ENCODE results near the gene CA11. TPM values are rescaled to one million over a fixed set of nuclear protein-coding genes. Genes with fewer than 3 reads are reported as not detected.
"Not testable (repeated sequence)": the region's sequence is repeated elsewhere in the genome, so short reads cannot be mapped to it uniquely, and the experiment has no call there.

The CA11 gene
- 10 to 100 TPM in 1 of 2 donors, 1 to 10 TPM in 1; 7.9 to 10.9 TPM for total RNA-seq

DNA sequence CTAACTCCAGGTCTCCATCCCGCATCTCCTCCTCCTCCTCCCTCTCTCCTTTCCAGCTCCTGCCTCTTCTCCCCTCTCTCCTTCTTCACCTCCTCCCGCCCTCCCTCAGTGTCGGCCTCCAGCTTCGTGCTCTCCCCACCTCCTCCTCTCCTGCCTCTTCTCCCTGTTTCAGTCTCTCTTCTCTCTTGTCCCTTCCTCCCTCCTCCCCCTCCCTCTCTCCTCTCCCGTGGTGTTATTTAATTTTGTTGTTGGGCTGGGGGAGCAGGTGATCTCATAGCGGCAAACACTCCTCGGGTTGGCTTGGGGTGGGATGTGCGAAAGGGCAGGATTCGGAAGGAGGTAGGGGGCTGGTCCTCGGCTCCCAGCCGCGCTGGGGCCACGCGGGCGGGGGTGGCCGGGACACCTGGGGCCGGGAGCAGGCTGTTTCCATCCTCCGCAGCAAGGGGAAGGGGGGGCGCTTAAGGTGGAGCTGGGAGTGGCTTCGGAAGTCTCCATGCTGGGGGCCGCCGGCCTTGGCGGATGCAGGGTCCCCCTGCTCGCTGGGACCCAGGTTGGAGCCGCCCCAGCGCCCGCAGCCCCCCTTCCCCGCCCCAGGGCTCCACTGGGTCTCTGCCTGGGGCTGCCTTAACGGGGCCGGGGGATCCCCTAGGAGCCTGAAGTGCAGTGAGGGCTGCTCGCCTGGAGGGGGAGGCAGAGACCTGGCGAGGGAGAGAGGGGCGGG is at the start of gene CA11:
Gene CA11, minus strand, starts transcription at position 187 of the 721 bp plus-strand sequence. CDS start 555 bp downstream, outside the sequence.
- ATAC-seq (peak; percentile 87 to 93), DNase-seq (ENCODE audit: low spot score in 2 of 2) (peak; percentile 92 to 96)
- H3K27ac Mint-ChIP-seq: peak within 1 kb of the TSS; percentile 80 to 81
- no peaks in the 10 kb centered on the region for H3K9me3 Mint-ChIP-seq
- no peaks in the 10 kb centered on the region for H3K36me3 Mint-ChIP-seq

- not testable (repeated sequence) for H3K36me3 Mint-ChIP-seq; DNase-seq (ENCODE audit: low spot score in 2 of 2); H3K9me3 Mint-ChIP-seq; H3K27ac Mint-ChIP-seq; ATAC-seq
Measured at GRCh38 chr19:48693629-48694028, 47.6 kb upstream of the CA11 start.

DNA sequence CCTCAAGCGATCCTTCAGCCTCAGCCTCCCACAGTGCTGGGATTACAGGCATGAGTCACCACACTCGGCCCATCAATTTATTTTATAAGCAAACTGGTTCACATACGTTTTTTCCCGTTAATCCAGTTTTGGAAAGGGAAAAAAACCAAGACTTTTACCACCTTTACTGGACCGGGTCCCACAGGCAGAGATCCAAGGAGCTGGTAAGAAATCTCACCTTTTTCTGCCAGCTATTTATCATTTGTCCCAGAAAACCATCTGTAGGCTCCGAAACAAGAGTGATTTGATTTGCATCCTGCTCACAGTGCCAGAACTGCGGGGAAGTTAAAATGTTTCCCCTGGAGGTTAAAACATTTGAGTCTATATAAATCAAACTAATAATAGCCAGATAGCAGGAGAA is 43.5 kb upstream of the CA11 start:
- no peak overlapping the region for H3K27ac Mint-ChIP-seq
- no peak for ATAC-seq
- no peaks in the 10 kb centered on the region for H3K36me3 Mint-ChIP-seq
- DNase-seq (ENCODE audit: low spot score in 2 of 2): no peak
- H3K9me3 Mint-ChIP-seq: no peaks in the 10 kb centered on the region

DNA sequence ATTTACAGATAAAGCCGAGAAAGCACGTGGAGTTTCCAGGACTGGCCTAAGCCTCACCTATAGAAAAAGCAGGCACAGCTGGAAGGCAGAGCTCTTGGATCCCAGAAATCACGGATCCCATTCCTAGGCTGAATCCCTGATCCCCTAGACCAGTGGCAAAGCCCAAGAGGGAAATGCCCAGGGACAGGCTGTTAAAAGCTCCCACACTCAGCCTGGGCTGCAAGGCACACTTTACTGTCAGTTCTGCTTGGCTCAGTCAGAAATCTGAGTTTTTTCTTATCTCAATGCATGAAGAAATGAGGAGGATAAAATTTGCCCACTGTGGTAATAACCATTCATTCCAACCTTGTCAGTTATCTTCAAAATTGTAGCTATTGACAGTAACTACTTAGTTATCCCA is 41.8 kb upstream of the CA11 start:
- no peak for ATAC-seq
- no peak for DNase-seq (ENCODE audit: low spot score in 2 of 2)
- Mint-ChIP-seq H3K9me3 (no peaks in the 10 kb centered on the region), H3K27ac (no peak overlapping the region), H3K36me3 (no peaks in the 10 kb centered on the region)

GRCh38 chr19:48686637-48687036 is 40.6 kb upstream of the CA11 start:
- ATAC-seq; DNase-seq (ENCODE audit: low spot score in 2 of 2); H3K9me3 Mint-ChIP-seq; H3K36me3 Mint-ChIP-seq; H3K27ac Mint-ChIP-seq: not testable (repeated sequence)

GRCh38 chr19:48686088-48686487 is 40.1 kb upstream of the CA11 start:
- no peaks in the 10 kb centered on the region for H3K9me3 Mint-ChIP-seq
- no peak for ATAC-seq
- DNase-seq (ENCODE audit: low spot score in 2 of 2): no peak
- H3K36me3 Mint-ChIP-seq: no peaks in the 10 kb centered on the region
- H3K27ac Mint-ChIP-seq: no peak overlapping the region

- DNase-seq (ENCODE audit: low spot score in 2 of 2) (no peak), ATAC-seq (no peak)
- Mint-ChIP-seq H3K27ac (no peak overlapping the region), H3K36me3 (no peaks in the 10 kb centered on the region), H3K9me3 (no peaks in the 10 kb centered on the region)
Measured at GRCh38 chr19:48685583-48685982, 39.6 kb upstream of the CA11 start.

- peak; percentile 33 to 46 for ATAC-seq
- H3K9me3 Mint-ChIP-seq: no peaks in the 10 kb centered on the region
- DNase-seq (ENCODE audit: low spot score in 2 of 2): no peak
- no peak overlapping the region for H3K27ac Mint-ChIP-seq
- H3K36me3 Mint-ChIP-seq: no peaks in the 10 kb centered on the region
Measured at GRCh38 chr19:48683349-48683748, 37.4 kb upstream of the CA11 start.

DNA sequence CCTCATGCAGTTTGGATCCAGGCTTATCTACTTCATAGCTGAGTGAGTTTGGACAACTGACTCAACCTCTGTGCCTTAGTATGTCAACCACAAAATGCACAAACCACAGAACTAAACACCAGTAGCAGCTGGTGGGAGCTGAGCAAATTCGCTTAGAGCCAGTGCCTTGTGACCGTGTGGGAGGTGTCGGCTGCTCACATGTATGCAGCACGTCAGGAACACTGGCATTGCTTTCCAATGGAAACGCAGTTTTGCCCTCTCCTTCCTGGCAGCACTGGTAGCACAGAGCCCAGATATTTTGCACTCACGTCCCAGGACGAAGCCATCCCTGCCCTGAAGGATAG is 35.1 kb upstream of the CA11 start:
- Mint-ChIP-seq H3K27ac (no peak overlapping the region), H3K9me3 (no peaks in the 10 kb centered on the region), H3K36me3 (no peaks in the 10 kb centered on the region)
- DNase-seq (ENCODE audit: low spot score in 2 of 2) (no peak), ATAC-seq (peak; percentile 30 to 53)

- ATAC-seq (no peak), DNase-seq (ENCODE audit: low spot score in 2 of 2) (no peak)
- H3K27ac Mint-ChIP-seq: no peak overlapping the region
- no peaks in the 10 kb centered on the region for H3K9me3 Mint-ChIP-seq
- H3K36me3 Mint-ChIP-seq: no peaks in the 10 kb centered on the region
Measured at GRCh38 chr19:48680436-48681126, 34.6 kb upstream of the CA11 start.

GRCh38 chr19:48680006-48680405 is 34.0 kb upstream of the CA11 start:
- not testable (repeated sequence) for H3K36me3 Mint-ChIP-seq; H3K27ac Mint-ChIP-seq; ATAC-seq; H3K9me3 Mint-ChIP-seq; DNase-seq (ENCODE audit: low spot score in 2 of 2)

DNA sequence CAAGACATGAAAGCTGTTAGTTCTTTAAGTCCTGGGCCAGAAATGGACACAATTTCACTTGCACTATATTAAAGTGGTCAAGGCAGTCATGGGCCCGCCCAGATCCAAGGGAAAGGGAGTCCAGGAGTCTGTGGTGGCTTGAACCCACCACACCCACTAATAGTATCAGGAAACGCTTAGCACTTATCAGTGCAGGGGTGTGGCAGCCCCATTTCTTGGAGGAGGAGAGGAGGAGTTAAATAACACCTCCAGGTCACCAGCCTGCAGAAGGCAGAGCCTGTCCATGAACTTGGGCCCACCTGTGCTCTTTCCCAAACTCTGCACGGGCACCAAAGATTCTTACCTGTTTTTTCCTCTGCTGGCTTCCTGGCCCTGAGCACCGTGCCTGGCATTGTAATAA is 32.2 kb upstream of the CA11 start:
- no peak for DNase-seq (ENCODE audit: low spot score in 2 of 2)
- no peak for ATAC-seq
- H3K9me3 Mint-ChIP-seq: no peaks in the 10 kb centered on the region
- H3K36me3 Mint-ChIP-seq: no peaks in the 10 kb centered on the region
- H3K27ac Mint-ChIP-seq: no peak overlapping the region

DNA sequence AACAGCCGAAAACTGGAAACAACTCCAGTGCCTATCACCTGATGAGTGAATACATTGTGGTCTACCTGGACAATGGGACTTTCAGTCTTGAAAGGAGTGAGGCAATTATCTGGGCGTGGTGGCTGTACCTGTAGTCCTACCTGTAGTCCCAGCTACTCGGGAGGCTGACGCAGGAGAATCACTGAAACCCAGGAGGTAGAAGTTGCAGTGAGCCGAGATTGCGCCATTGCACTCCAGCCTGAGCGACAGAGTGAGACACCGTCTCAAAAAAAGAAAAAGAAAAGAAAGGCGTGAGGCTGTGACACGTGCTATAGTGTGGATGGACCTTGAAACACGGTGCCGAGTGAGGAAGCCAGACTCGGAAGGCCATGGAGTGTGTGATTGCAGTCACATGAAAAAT is 30.9 kb upstream of the CA11 start:
- ATAC-seq: no peak

DNA sequence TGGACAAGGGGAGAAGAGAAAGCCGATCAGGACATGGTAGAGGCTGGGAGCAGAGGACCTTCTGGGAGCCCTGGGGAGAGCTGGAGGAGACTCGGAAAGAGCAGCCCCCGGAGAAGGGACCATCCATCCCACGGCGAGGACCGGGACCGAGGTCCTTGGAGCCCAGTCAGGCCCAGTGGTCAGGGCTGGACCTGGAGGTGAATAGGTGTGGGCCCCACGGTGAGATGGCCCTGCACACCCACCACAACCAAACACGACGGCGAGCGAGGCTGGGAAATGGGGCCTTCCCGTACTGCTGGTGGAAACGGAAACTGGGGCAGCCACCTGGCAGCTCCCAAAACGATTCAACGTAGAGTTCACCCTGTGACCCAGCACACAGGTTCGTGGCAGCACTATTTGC is 30.5 kb upstream of the CA11 start:
- peak overlapping the region in 1 of 2 donors; percentile 38 for H3K27ac Mint-ChIP-seq
- ATAC-seq (no peak), DNase-seq (ENCODE audit: low spot score in 2 of 2) (no peak)
- no peaks in the 10 kb centered on the region for H3K9me3 Mint-ChIP-seq
- H3K36me3 Mint-ChIP-seq: no peaks in the 10 kb centered on the region

More for the DNA sequence above, 30.9 kb upstream of the CA11 start:
- Mint-ChIP-seq H3K9me3 (no peaks in the 10 kb centered on the region), H3K27ac (peak overlapping the region in 1 of 2 donors; percentile 38), H3K36me3 (no peaks in the 10 kb centered on the region)
- DNase-seq (ENCODE audit: low spot score in 2 of 2): no peak

DNA sequence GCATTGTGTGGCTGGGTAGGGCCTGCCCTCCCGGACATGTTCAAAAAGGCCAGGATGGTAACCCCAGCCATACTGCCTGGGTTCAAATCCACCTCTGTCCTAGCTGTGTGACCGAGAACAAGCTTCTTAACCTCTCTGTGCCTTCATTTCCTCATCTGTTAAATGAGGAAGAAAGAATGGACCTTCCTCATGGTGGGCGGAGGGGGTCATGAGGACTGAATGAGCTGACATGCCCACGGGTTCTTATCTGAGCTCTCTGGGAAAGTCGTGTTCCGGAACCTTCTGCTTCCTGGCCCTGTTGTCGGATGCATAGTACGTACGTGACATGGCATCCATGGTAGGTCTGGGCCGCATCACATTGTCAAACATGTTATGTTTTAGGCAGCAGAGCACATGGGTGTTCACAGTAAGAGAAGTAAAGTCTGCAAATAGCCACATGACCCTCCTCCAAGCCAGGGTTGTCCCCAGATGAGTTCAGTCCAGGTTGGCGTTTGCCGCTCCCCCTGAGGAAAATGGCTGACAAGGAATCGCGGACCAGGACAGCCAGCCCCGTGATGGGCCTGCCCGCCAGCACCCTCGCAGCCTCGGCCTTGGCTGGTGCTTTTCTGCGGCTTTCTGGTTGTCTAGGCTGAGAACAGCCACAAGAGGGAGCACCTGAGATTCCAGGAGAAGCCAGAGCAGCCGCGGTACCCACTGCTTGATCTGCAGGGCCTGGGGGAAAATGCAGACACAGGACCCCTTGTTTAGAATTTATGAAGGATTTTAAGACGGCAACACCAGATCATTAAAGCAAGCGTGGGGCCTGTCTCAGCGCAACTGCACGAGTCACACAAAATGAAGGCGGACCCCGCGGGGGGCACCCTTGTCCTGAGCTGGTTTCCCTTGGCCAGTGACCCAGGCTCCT is 29.2 kb upstream of the CA11 start:
- H3K36me3 Mint-ChIP-seq: no peaks in the 10 kb centered on the region
- H3K27ac Mint-ChIP-seq: peak overlapping the region in 1 of 2 donors; percentile 81
- DNase-seq (ENCODE audit: low spot score in 2 of 2) (peak; percentile 70 to 82), ATAC-seq (peak; percentile 86 to 87)
- no peaks in the 10 kb centered on the region for H3K9me3 Mint-ChIP-seq

GRCh38 chr19:48674216-48674809 is 28.3 kb upstream of the CA11 start:
- DNase-seq (ENCODE audit: low spot score in 2 of 2) (no peak), ATAC-seq (no peak)
- no peak overlapping the region for H3K27ac Mint-ChIP-seq
- no peaks in the 10 kb centered on the region for H3K36me3 Mint-ChIP-seq
- H3K9me3 Mint-ChIP-seq: peaks cover 0 to 5% of the 10 kb centered on the region in 2 donors
